Muscle of leg (tissue), 11 donors: ENCODE measurements around the gene CLIC4. TPM values are rescaled to one million over a fixed set of nuclear protein-coding genes. Genes with fewer than 3 reads are reported as not detected.

Experiments
- DNase-seq: peaks from one replicate; pipeline ENCODE4 v3.0.0; 2013
- H3K27ac ChIP-seq: one replicate; pipeline ENCODE4 v1.5.1; 2013; ENCODE audit warnings: mild to moderate bottlenecking, low read length, control low read depth
- H3K27me3 ChIP-seq: one replicate; pipeline ENCODE4 v1.6.1; 2013; ENCODE audit warnings: low read length; ENCODE audit not compliant: control insufficient read depth, insufficient read depth
- H3K36me3 ChIP-seq: one replicate; pipeline ENCODE4 v1.6.1; 2013; ENCODE audit warnings: low read length; ENCODE audit not compliant: control insufficient read depth, insufficient read depth
- H3K4me1 ChIP-seq: one replicate; pipeline ENCODE4 v1.6.1; 2013; ENCODE audit warnings: low read length; ENCODE audit not compliant: control insufficient read depth, insufficient read depth
- H3K4me3 ChIP-seq: one replicate; pipeline ENCODE4 v1.5.1; 2013; ENCODE audit warnings: low read length, control low read depth
- H3K9me3 ChIP-seq: replicated peaks from 2 replicates; pipeline ENCODE4 v1.6.1; 2013; ENCODE audit warnings: low read depth, low read length; ENCODE audit not compliant: control insufficient read depth
- WGBS: methylation state at CpG from one replicate; pipeline ENCODE4 v1.1.5; 2013; ENCODE audit warnings: missing lambda C conversion rate; ENCODE audit not compliant: insufficient coverage; 5-methylcytosine and 5-hydroxymethylcytosine counted together
- polyA plus RNA-seq, 8 donors: library from polyadenylated mRNA; unstranded; fragments of 120-200 nt; gene quantifications; one replicate each; pipeline versions ENCODE4 v1.2.1 to v1.2.3, GENCODE V29; 2013; ENCODE audit warnings: inconsistent platforms in 1 of 8, low replicate concordance in 1 of 8; ENCODE audit not compliant: insufficient read length in 8 of 8, insufficient read depth in 1 of 8
- total RNA-seq: library from RNA; stranded (reverse); fragments of 120-200 nt; gene quantifications from one replicate; pipeline ENCODE4 v1.2.4, GENCODE V29; 2013

The CLIC4 gene
- total and polyA plus RNA-seq, 9 donors: 103 to 173 (median 131) TPM

DNA sequence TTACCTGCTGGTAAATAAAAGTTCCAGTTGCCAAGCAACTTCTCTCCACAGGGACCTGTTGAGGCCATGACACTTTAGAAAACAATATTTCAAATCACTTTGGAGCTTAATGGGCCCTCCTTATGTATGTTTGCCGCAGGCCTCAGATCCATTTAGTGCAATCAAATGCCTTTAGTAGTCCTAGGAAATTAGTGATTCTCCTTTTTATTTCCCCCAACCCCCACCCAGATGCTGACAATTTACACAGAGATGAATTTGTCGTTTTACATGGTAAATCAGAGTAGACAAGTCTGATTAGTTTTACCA is 83.6 kb downstream of the CLIC4 start:
- no peaks in the 10 kb centered on the region for H3K36me3 ChIP-seq
- DNase-seq: peak; percentile 36
- no peaks in the 10 kb centered on the region for H3K27me3 ChIP-seq
- H3K9me3 ChIP-seq: no peaks in the 10 kb centered on the region
- peak overlapping the region; percentile 7 for H3K27ac ChIP-seq
- H3K4me3 ChIP-seq: no peak overlapping the region
- no peaks in the 10 kb centered on the region for H3K4me1 ChIP-seq
- no CpG with 5 or more reads among the region's 2 CpGs for WGBS

DNA sequence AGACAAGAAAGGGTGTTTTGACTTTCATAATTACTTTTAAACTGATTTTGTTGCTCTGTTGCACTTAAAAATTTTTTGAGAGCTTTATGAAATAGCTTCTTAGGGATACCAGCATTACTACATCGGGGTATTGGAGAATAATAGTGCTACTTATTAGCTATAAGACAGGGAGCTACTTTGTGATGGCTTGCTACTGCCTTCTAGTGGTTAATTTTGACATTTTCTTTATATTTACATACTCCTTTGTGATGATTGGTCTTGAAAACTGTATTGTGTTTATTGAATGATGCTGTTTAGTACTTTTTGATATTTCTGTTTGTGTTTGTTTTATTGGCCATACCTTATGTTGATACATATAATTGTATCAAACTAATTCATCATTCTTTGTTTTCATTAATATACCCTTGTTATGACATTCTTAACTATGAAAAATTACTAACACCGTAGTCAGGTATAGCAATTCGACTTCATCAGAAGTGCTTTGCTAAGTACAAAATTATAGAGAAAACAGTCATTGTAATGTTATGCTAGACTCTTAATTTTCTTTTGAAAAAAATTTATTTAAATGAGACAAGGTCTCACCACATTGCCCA is 85.5 kb downstream of the CLIC4 start:
- Histone ChIP-seq H3K27me3 (no peaks in the 10 kb centered on the region), H3K9me3 (no peaks in the 10 kb centered on the region), H3K4me3 (no peak overlapping the region), H3K4me1 (no peaks in the 10 kb centered on the region), H3K27ac (no peak overlapping the region), H3K36me3 (no peaks in the 10 kb centered on the region)
- no CpG with 5 or more reads among the region's 3 CpGs for WGBS
- peak; percentile 78 for DNase-seq

DNA sequence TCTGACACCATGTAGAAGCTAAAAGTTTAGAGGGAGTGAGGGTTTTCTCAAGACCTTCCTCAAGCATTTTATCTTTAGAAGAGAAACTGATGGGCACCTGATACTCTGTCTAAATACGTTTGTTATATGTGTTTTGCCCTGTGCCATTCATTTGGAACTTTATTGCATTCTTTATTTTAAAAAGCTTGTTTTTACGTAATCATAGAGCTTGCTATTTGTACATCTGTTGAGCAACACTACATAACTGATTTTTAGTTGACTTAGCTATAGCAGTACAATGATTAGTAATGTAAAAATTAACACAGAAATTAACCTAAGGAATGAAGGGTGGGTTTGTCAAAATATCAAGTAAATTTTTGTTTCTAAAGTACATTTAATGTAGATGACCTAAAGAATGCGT is 96.3 kb downstream of the CLIC4 start:
- H3K9me3 ChIP-seq: no peaks in the 10 kb centered on the region
- H3K27ac ChIP-seq: no peak overlapping the region
- peaks cover 4% of the 10 kb centered on the region for H3K36me3 ChIP-seq
- no CpG with 5 or more reads among the region's 3 CpGs for WGBS
- H3K4me1 ChIP-seq: no peaks in the 10 kb centered on the region
- H3K4me3 ChIP-seq: no peak overlapping the region
- no peaks in the 10 kb centered on the region for H3K27me3 ChIP-seq
- no peak for DNase-seq

DNA sequence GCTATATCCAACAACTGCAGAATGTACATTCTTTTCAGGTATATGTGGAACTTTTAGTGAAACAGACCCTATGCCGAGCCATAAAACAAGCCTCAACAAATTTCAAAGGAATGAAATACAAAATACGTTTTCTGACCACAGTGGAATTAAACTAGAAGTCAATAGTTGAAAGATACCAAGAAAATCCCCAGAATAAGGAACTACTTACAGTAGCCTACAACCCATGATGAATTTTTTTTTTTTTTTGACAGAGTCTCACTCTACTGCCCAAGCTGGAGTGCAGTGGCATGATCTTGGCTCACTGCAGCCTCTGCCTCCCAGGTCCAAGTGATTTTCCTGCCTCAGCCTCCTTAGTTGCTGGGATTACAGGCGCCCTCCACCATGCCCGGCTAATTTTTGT is 101.4 kb downstream of the CLIC4 start:
- Histone ChIP-seq H3K4me1 (peaks cover 9% of the 10 kb centered on the region), H3K36me3 (peaks cover 2% of the 10 kb centered on the region), H3K27ac (no peak overlapping the region), H3K27me3 (peaks cover 7% of the 10 kb centered on the region), H3K9me3 (no peaks in the 10 kb centered on the region), H3K4me3 (no peak overlapping the region)
- 100% methylated on average over 2 of the region's 4 CpGs for WGBS
- no peak for DNase-seq

DNA sequence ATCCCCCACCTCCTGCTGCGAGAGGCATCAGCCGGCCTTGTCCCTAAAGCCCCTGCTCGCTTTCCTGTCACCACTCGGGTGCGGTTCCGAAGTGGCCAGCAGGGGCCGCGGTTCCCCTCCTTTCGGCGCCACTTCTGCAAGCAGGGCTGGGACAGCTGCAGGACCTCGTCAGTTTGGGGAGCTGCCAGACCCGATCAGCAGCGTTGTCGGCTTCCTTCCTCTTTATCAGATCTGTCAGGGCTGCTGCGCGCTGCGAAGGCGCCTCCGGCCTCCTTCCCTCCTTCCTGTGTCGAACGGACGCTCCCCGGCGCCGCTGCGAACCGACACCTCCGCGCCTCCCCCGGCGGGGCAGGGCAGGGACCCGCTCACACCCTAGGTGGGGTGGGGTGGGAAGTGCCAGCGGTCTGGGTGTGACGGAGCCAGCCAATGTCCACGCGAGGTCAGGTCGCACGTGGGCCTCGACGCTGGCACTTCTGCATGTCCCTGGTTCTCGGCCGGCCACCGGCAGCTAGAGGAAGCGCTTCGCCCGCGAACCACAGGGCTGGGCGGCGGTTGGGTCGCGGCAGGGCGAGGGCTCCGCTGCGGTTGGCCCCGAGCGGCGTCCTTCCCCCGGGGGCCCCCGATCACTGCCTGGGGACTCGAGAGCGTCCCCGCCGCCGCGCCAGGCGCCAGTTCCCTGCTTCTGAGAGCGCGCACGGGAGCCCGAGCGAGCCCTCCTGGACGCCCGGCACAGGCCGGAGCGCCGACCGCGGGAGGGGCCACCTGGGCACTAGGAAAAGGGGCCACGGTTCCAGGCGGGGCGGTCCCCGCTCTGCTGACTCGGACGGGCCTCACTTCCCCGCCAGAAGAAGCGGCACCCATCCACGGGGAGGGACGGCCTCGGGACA is 103.0 kb downstream of the CLIC4 start:
- DNase-seq: peak; percentile 96
- Histone ChIP-seq H3K9me3 (no peaks in the 10 kb centered on the region), H3K4me1 (peaks cover 9% of the 10 kb centered on the region), H3K4me3 (peak overlapping the region; percentile 61), H3K36me3 (no peaks in the 10 kb centered on the region), H3K27ac (peak overlapping the region; percentile 69), H3K27me3 (peaks cover 8% of the 10 kb centered on the region)
- under 1% methylated on average over 71 of the region's 89 CpGs for WGBS

DNA sequence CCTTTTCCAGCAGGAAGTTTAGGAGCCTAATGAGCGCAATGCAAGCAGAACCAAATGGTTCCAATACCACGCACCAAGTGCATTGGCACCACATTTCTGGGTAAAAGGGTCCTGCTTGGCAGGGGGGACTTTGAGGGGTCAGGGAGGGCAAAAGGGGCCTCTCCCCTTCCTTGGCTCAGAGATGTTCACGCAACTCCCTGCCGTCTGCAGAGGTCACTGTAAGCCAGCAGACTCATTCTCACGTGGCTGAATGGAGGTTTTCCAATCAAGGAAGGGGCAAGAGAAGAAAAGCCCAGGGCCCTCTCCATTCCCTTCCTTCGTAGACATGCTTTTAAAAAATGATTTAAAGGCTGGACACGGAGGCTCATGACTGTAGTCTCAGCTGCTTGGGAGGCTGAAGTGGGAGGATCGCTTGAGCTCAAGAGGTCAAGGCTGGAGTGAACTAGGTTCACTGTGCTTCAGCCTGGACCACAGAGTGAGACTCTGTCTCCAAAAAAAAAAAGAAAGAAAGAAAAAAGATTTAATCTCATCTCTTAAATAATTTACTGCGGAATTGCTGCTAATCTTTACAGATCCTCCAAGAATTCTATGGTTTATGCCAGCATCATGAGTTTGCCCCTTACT is 104.5 kb downstream of the CLIC4 start:
- peak; percentile 50 for DNase-seq
- H3K4me1 ChIP-seq: peaks cover 9% of the 10 kb centered on the region
- no peak overlapping the region for H3K4me3 ChIP-seq
- no peaks in the 10 kb centered on the region for H3K36me3 ChIP-seq
- H3K27ac ChIP-seq: no peak overlapping the region
- no peaks in the 10 kb centered on the region for H3K9me3 ChIP-seq
- WGBS: 88% methylated on average over 2 of the region's 9 CpGs
- H3K27me3 ChIP-seq: peaks cover 9% of the 10 kb centered on the region

DNA sequence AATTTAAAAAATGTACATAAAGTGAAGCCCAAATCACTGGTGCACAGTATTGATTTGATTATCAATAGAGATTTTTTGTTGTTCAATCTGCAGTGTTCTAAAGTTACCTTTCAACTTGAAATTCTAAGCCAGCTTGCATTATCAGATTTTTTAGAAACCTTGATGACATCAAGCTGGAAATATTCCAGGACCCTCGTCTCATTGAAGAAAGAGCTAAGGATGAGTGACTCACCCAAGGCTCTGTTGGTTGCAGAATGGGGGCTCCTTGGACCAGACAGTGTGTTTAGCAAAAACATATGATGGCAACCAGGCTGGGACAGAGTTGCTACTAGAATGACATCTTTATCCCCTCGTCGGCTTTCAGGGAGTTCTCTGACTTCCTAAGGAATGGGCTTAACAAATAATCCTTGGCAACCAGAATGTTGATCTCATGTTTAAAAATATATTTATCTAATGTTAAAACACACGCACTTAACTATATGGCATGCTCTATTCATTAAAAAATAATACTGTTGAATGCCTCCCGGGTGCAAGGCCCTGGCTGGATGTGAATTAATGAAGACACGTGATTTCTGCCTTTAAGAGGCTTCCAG is 105.2 kb downstream of the CLIC4 start:
- no peak overlapping the region for H3K4me3 ChIP-seq
- no peaks in the 10 kb centered on the region for H3K36me3 ChIP-seq
- no peaks in the 10 kb centered on the region for H3K9me3 ChIP-seq
- H3K27ac ChIP-seq: no peak overlapping the region
- H3K4me1 ChIP-seq: peaks cover 9% of the 10 kb centered on the region
- DNase-seq: no peak
- 39% methylated on average over 2 of the region's 6 CpGs for whole genome bisulfite sequencing
- H3K27me3 ChIP-seq: peaks cover 11% of the 10 kb centered on the region

DNA sequence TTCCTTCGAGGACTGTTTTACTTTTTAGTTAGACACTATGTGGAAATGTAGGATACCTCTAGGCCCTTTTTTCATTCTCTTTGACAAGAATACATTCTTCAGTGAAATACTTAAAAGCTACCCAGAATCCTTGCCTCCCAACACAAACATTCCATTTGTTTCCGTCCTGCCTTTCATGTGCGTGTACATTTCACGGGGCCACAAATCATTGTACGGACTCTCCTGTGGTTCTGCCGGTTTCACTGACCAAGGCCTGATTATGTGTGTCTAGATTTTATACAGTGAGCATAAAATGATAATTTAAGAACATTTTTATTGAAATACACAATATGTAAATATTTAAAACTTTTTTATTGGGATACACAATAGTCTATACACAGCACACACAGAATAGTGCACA is 108.4 kb downstream of the CLIC4 start:
- Histone ChIP-seq H3K27ac (no peak overlapping the region), H3K4me3 (no peak overlapping the region), H3K36me3 (no peaks in the 10 kb centered on the region), H3K27me3 (peaks cover 10% of the 10 kb centered on the region), H3K4me1 (peaks cover 1% of the 10 kb centered on the region), H3K9me3 (no peaks in the 10 kb centered on the region)
- no peak for DNase-seq
- no CpG with 5 or more reads among the region's 6 CpGs for WGBS

DNA sequence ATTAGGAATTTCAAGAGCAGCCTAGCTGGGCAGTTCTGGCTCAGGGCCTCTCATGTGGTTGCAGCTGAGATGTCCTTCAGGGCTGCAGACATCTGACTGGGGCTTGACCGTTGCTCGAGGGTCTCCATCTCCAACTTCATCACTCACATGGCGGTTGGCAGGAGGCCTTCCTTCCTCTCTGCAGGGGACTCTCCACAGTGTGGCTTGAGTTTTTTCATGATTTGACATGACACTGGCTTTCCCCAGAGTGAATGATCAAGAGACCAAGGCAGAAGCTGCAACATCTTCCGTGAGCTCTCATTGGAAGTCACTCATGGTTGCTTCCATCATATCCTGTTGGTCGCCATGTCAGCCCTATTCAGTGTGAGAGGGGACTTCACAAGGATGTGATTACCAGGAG is 110.2 kb downstream of the CLIC4 start:
- WGBS: 70% methylated on average over 2 of the region's 5 CpGs
- H3K4me3 ChIP-seq: no peak overlapping the region
- no peak for DNase-seq
- H3K36me3 ChIP-seq: no peaks in the 10 kb centered on the region
- no peaks in the 10 kb centered on the region for H3K4me1 ChIP-seq
- H3K9me3 ChIP-seq: no peaks in the 10 kb centered on the region
- peaks cover 12% of the 10 kb centered on the region for H3K27me3 ChIP-seq
- no peak overlapping the region for H3K27ac ChIP-seq
